CD4-positive, alpha-beta T cell treated with Interleukin-10 for 1 hour (primary cell): ENCODE measurements around the gene GRIN2A.

Source experiments
- DNase-seq: peaks from one replicate; pipeline ENCODE4 v3.0.0-alpha.2; 2020

Gene GRIN2A

GRCh38 chr16:9846362-9847099, 335.7 kb downstream of the GRIN2A start:
- DNase-seq: no peak

GRCh38 chr16:9845661-9846361, 336.4 kb downstream of the GRIN2A start:
- DNase-seq: no peak

GRCh38 chr16:9844361-9844760, 337.9 kb downstream of the GRIN2A start:
- no peak for DNase-seq

- no peak for DNase-seq
Observed at GRCh38 chr16:9843424-9844018, 338.7 kb downstream of the GRIN2A start.

- no peak for DNase-seq
Observed at GRCh38 chr16:9840761-9841665, 341.2 kb downstream of the GRIN2A start.

GRCh38 chr16:9837481-9837880, 344.7 kb downstream of the GRIN2A start:
- DNase-seq: no peak

GRCh38 chr16:9836118-9836736, 346.0 kb downstream of the GRIN2A start:
- no peak for DNase-seq

GRCh38 chr16:9827062-9827752, 355.0 kb downstream of the GRIN2A start:
- no peak for DNase-seq

- no peak for DNase-seq
Observed at GRCh38 chr16:9826656-9827055, 355.6 kb downstream of the GRIN2A start.

- no peak for DNase-seq
Observed at GRCh38 chr16:9824200-9825068, 357.8 kb downstream of the GRIN2A start.

- DNase-seq: no peak
Observed at GRCh38 chr16:9823510-9823909, 358.7 kb downstream of the GRIN2A start.

- no peak for DNase-seq
Observed at GRCh38 chr16:9821970-9822369, 360.3 kb downstream of the GRIN2A start.

GRCh38 chr16:9821331-9821730, 360.9 kb downstream of the GRIN2A start:
- no peak for DNase-seq

GRCh38 chr16:9820476-9821246, 361.6 kb downstream of the GRIN2A start:
- DNase-seq: no peak

- no peak for DNase-seq
Observed at GRCh38 chr16:9818702-9819101, 363.5 kb downstream of the GRIN2A start.

- DNase-seq: no peak
Observed at GRCh38 chr16:9817586-9817985, 364.6 kb downstream of the GRIN2A start.

- DNase-seq: no peak
Observed at GRCh38 chr16:9816644-9817043, 365.6 kb downstream of the GRIN2A start.

GRCh38 chr16:9813665-9814064, 368.6 kb downstream of the GRIN2A start:
- DNase-seq: no peak

GRCh38 chr16:9808210-9808609, 374.0 kb downstream of the GRIN2A start:
- no peak for DNase-seq

GRCh38 chr16:9807302-9807701, 374.9 kb downstream of the GRIN2A start:
- DNase-seq: no peak
